ENCODE data around the gene ACP1.

DNA sequence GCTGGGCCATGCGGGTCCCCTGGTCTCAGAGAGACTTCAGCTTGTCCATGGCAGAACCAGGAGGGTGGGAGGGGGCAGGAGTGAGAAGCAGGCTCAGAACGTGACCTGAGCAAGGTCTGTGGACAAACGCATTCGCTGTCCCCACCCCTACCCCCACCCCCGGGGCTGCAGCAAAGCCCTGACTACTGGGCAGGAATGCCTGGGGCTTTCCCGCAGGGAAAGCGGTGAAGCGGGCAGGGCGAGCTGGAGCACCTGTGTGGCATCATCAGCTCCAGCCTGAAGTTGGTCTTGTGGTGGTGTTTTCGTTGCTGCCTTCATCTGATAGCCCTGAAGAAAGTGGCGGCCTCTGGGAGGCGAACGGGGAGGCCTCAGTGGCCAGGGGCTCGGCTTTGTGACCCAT, 49.2 kb downstream of the ACP1 start:
- TF ChIP-seq POLR2A (IDR thresholded peaks at IDR 0.05; ENCODE audit: low read depth) (no peak), POLR2AphosphoS5 (IDR thresholded peaks at IDR 0.05) (no peak)
- TF ChIP-seq, protein P1, sequence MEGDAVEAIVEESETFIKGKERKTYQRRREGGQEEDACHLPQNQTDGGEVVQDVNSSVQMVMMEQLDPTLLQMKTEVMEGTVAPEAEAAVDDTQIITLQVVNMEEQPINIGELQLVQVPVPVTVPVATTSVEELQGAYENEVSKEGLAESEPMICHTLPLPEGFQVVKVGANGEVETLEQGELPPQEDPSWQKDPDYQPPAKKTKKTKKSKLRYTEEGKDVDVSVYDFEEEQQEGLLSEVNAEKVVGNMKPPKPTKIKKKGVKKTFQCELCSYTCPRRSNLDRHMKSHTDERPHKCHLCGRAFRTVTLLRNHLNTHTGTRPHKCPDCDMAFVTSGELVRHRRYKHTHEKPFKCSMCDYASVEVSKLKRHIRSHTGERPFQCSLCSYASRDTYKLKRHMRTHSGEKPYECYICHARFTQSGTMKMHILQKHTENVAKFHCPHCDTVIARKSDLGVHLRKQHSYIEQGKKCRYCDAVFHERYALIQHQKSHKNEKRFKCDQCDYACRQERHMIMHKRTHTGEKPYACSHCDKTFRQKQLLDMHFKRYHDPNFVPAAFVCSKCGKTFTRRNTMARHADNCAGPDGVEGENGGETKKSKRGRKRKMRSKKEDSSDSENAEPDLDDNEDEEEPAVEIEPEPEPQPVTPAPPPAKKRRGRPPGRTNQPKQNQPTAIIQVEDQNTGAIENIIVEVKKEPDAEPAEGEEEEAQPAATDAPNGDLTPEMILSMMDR (IDR thresholded peaks at IDR 0.05): no peak

All from esophagus muscularis mucosa (tissue), 3 donors.